HG02623 (cell line): Measurements from ENCODE around the gene CACNA1D.

Experiments used
- ATAC-seq: cut with Tn5 transposase; IDR thresholded peaks from one replicate; pipeline ENCODE4 v1.9.1; 2021; ENCODE audit warnings: moderate library complexity; ENCODE audit not compliant: unreplicated experiment

CACNA1D gene

GRCh38 chr3:53495146-53495519 is 722 bp downstream of the CACNA1D start:
- ATAC-seq = no peak

- ATAC-seq = no peak
Measured at GRCh38 chr3:53495520-53496391, 1.3 kb downstream of the CACNA1D start.

GRCh38 chr3:53496392-53496670 is 1.9 kb downstream of the CACNA1D start:
- no peak for ATAC-seq

- ATAC-seq = no peak
Measured at GRCh38 chr3:53496984-53497383, 2.6 kb downstream of the CACNA1D start.

- no peak for ATAC-seq
Measured at GRCh38 chr3:53498806-53499641, 4.6 kb downstream of the CACNA1D start.

GRCh38 chr3:53500165-53500777 is 5.9 kb downstream of the CACNA1D start:
- no peak for ATAC-seq

- ATAC-seq = no peak
Measured at GRCh38 chr3:53501178-53501577, 6.8 kb downstream of the CACNA1D start.

GRCh38 chr3:53502737-53503136 is 8.3 kb downstream of the CACNA1D start:
- ATAC-seq = no peak

GRCh38 chr3:53503195-53503594 is 8.8 kb downstream of the CACNA1D start:
- ATAC-seq = no peak

GRCh38 chr3:53506110-53506762 is 11.8 kb downstream of the CACNA1D start:
- ATAC-seq = no peak

GRCh38 chr3:53506763-53507145 is 12.3 kb downstream of the CACNA1D start:
- ATAC-seq = no peak

GRCh38 chr3:53509494-53509893 is 15.1 kb downstream of the CACNA1D start:
- ATAC-seq = no peak

GRCh38 chr3:53510508-53510907 is 16.1 kb downstream of the CACNA1D start:
- ATAC-seq = no peak

- no peak for ATAC-seq
Measured at GRCh38 chr3:53511246-53511645, 16.8 kb downstream of the CACNA1D start.

GRCh38 chr3:53513556-53514190 is 19.3 kb downstream of the CACNA1D start:
- no peak for ATAC-seq

- no peak for ATAC-seq
Measured at GRCh38 chr3:53516339-53516738, 21.9 kb downstream of the CACNA1D start.

GRCh38 chr3:53518495-53518981 is 24.1 kb downstream of the CACNA1D start:
- no peak for ATAC-seq

GRCh38 chr3:53519065-53519709 is 24.8 kb downstream of the CACNA1D start:
- no peak for ATAC-seq

- ATAC-seq = no peak
Measured at GRCh38 chr3:53523346-53523745, 28.9 kb downstream of the CACNA1D start.

GRCh38 chr3:53524566-53524965 is 30.2 kb downstream of the CACNA1D start:
- no peak for ATAC-seq
